HEK293T (cell line): ENCODE results near the gene KHK.

Experiments
- ELF4 ChIP-seq: fragments of 450-650 bp; IDR thresholded peaks from 2 replicates; pipeline ENCODE4 v1.6.1; 2017; ENCODE audit warnings: antibody characterized with exemption
- NFRKB ChIP-seq: fragments of 450-650 bp; IDR thresholded peaks from 2 replicates; pipeline ENCODE4 v1.6.1; 2016; ENCODE audit warnings: mild to moderate bottlenecking, moderate library complexity
- SP1 ChIP-seq: fragments of 450-650 bp; IDR thresholded peaks from 2 replicates; pipeline ENCODE4 v1.6.1; 2017

- no peak for TF ChIP-seq ELF4
- TF ChIP-seq NFRKB, result no peak
- TF ChIP-seq SP1, result no peak
Measured at GRCh38 chr2:27086724-27087593, at the start of gene KHK.
